CD4-positive, CD25-positive, alpha-beta regulatory T cell (primary cell): ENCODE results near the gene OR8K1. TPM values are rescaled to one million over a fixed set of nuclear protein-coding genes. Genes with fewer than 3 reads are reported as not detected.

ENCODE experiments used
- ATAC-seq, 2 donors: fragments of 150-1000 bp; cut with Tn5 transposase; one replicate each; pipeline ENCODE4 v1.10.0; 2021; ENCODE audit warnings: low read depth in 2 of 2, moderate number of reproducible peaks in 2 of 2, moderate library complexity in 1 of 2
- DNase-seq, 3 donors: peaks; one replicate each; pipeline versions ENCODE4 v3.0.0 to v3.0.0-alpha.2; 2012 to 2022; ENCODE audit warnings: mixed read lengths in 1 of 3
- H3K27ac ChIP-seq: one replicate; pipeline ENCODE4 v1.7.0; 2013; ENCODE audit warnings: mild to moderate bottlenecking, low read length; ENCODE audit not compliant: insufficient read depth, poor library complexity, severe bottlenecking
- H3K27me3 ChIP-seq: one replicate; pipeline ENCODE4 v1.7.0; 2013; ENCODE audit warnings: low read length; ENCODE audit not compliant: control insufficient read depth, insufficient read depth
- H3K36me3 ChIP-seq: one replicate; pipeline ENCODE4 v1.7.0; 2013; ENCODE audit warnings: mild to moderate bottlenecking, low read length, moderate library complexity; ENCODE audit not compliant: control insufficient read depth, insufficient read depth
- H3K4me1 ChIP-seq: 2 replicates; pipeline ENCODE4 v1.7.0; 2013; ENCODE audit warnings: mild to moderate bottlenecking, low read length; ENCODE audit not compliant: insufficient read depth, control insufficient read depth, poor library complexity, severe bottlenecking
- H3K4me3 ChIP-seq: one replicate; pipeline ENCODE4 v1.7.0; 2013; ENCODE audit warnings: low read depth, mild to moderate bottlenecking, low read length, moderate library complexity
- H3K9me3 ChIP-seq, 2 experiments: 1 replicate in 1 of 2; 2 replicates in 1 of 2; pipeline ENCODE4 v1.7.0; 2013; ENCODE audit warnings: low read length in 2 of 2, mild to moderate bottlenecking in 1 of 2, moderate library complexity in 1 of 2; ENCODE audit not compliant: control insufficient read depth in 2 of 2
- H3K27ac Mint-ChIP-seq, 3 donors: one replicate each; pipeline ENCODE4 v1.8.0; 2020 to 2022; ENCODE audit warnings: mild to moderate bottlenecking in 3 of 3, mixed read lengths in 3 of 3, moderate library complexity in 2 of 3
- H3K27me3 Mint-ChIP-seq: one replicate; pipeline ENCODE4 v1.8.0; 2022; ENCODE audit warnings: mild to moderate bottlenecking, mixed read lengths
- H3K36me3 Mint-ChIP-seq: one replicate; pipeline ENCODE4 v1.8.0; 2020; ENCODE audit warnings: mixed read lengths
- H3K4me1 Mint-ChIP-seq, 4 donors: one replicate each; pipeline ENCODE4 v1.8.0; 2020 to 2022; ENCODE audit warnings: mixed read lengths in 4 of 4, mild to moderate bottlenecking in 1 of 4
- H3K4me3 Mint-ChIP-seq, 4 donors: one replicate each; pipeline ENCODE4 v1.8.0; 2020 to 2022; ENCODE audit warnings: mild to moderate bottlenecking in 4 of 4, mixed read lengths in 4 of 4, moderate library complexity in 3 of 4
- H3K9me3 Mint-ChIP-seq, 7 donors: one replicate each; pipeline ENCODE4 v1.8.0; 2020 to 2022; ENCODE audit warnings: mixed read lengths in 7 of 7, mild to moderate bottlenecking in 3 of 7, moderate library complexity in 2 of 7
- polyA plus RNA-seq, 4 donors: library from polyadenylated mRNA; unstranded; fragments of 300-500 nt; fragmentation: Illumina TruSeq; gene quantifications; one replicate each; pipeline ENCODE4 v1.2.3, GENCODE V29; 2021
- total RNA-seq: library from RNA; stranded (reverse); gene quantifications from one replicate; pipeline ENCODE4 v1.2.3, GENCODE V29; 2022

Gene OR8K1
- total RNA-seq, result not detected
- not detected for polyA plus RNA-seq

- H3K4me1 Mint-ChIP-seq, result no peaks in the 10 kb centered on the region
Measured at GRCh38 chr11:56345739-56346138, at the start of gene OR8K1. Gene OR8K1 (plus strand): TSS chr11:56346039. CDS start chr11:56346039, 0 bp downstream.

GRCh38 chr11:56296898-56297297, 48.9 kb upstream of the OR8K1 start:
- H3K4me3 ChIP-seq, result no peak overlapping the region
- DNase-seq (no peak), ATAC-seq (no peak)
- H3K36me3 ChIP-seq, result no peaks in the 10 kb centered on the region
- H3K27me3 ChIP-seq, result no peaks in the 10 kb centered on the region
- Mint-ChIP-seq H3K27me3 (no peaks in the 10 kb centered on the region), H3K4me1 (no peaks in the 10 kb centered on the region), H3K36me3 (no peaks in the 10 kb centered on the region), H3K4me3 (no peak overlapping the region), H3K27ac (no peak overlapping the region), H3K9me3 (peaks cover 0 to 13% (median 3%) of the 10 kb centered on the region in 7 donors)
- H3K4me1 ChIP-seq, result no peaks in the 10 kb centered on the region
- peaks cover 0 to 2% of the 10 kb centered on the region in 2 experiments for H3K9me3 ChIP-seq
- no peak overlapping the region for H3K27ac ChIP-seq

More at GRCh38 chr11:56345739-56346138, at the start of gene OR8K1:
- Mint-ChIP-seq H3K27me3 (no peaks in the 10 kb centered on the region), H3K4me3 (no peak within 1 kb of the TSS), H3K36me3 (no peaks in the 10 kb centered on the region), H3K27ac (no peak within 1 kb of the TSS), H3K9me3 (peaks cover 0 to 19% (median 6%) of the 10 kb centered on the region in 7 donors)
- no peaks in the 10 kb centered on the region for H3K27me3 ChIP-seq
- no peak within 1 kb of the TSS for H3K4me3 ChIP-seq
- H3K4me1 ChIP-seq, result no peaks in the 10 kb centered on the region
- no peak for DNase-seq
- no peaks in the 10 kb centered on the region for H3K9me3 ChIP-seq
- H3K27ac ChIP-seq, result no peak within 1 kb of the TSS
- ATAC-seq, result no peak
- H3K36me3 ChIP-seq, result no peaks in the 10 kb centered on the region

- H3K27me3 Mint-ChIP-seq, result no peaks in the 10 kb centered on the region
- H3K27ac Mint-ChIP-seq, result no peak overlapping the region
- ATAC-seq (no peak), DNase-seq (no peak)
- peaks cover 4 to 5% of the 10 kb centered on the region in 2 experiments for H3K9me3 ChIP-seq
- no peaks in the 10 kb centered on the region for H3K4me1 Mint-ChIP-seq
- H3K4me3 Mint-ChIP-seq, result no peak overlapping the region
- H3K27me3 ChIP-seq, result no peaks in the 10 kb centered on the region
- no peaks in the 10 kb centered on the region for H3K4me1 ChIP-seq
- H3K36me3 ChIP-seq, result no peaks in the 10 kb centered on the region
- H3K27ac ChIP-seq, result no peak overlapping the region
- H3K4me3 ChIP-seq, result no peak overlapping the region
- peaks cover 6 to 39% (median 21%) of the 10 kb centered on the region in 7 donors for H3K9me3 Mint-ChIP-seq
- H3K36me3 Mint-ChIP-seq, result no peaks in the 10 kb centered on the region
Measured at GRCh38 chr11:56307836-56308235, 38.0 kb upstream of the OR8K1 start.

- ATAC-seq (no peak), DNase-seq (no peak)
- no peaks in the 10 kb centered on the region for H3K36me3 Mint-ChIP-seq
- H3K4me3 ChIP-seq, result no peak within 1 kb of the TSS
- H3K27me3 ChIP-seq, result no peaks in the 10 kb centered on the region
- H3K4me1 ChIP-seq, result no peaks in the 10 kb centered on the region
- no peak within 1 kb of the TSS for H3K27ac ChIP-seq
- no peaks in the 10 kb centered on the region for H3K27me3 Mint-ChIP-seq
- no peaks in the 10 kb centered on the region for H3K36me3 ChIP-seq
- H3K9me3 Mint-ChIP-seq, result peaks cover 1 to 17% (median 9%) of the 10 kb centered on the region in 7 donors
- H3K4me1 Mint-ChIP-seq, result no peaks in the 10 kb centered on the region
- no peak within 1 kb of the TSS for H3K27ac Mint-ChIP-seq
- no peak within 1 kb of the TSS for H3K4me3 Mint-ChIP-seq
- peaks cover 0 to 2% of the 10 kb centered on the region in 2 experiments for H3K9me3 ChIP-seq
Measured at GRCh38 chr11:56314844-56315243, 31.0 kb upstream of the OR8K1 start, which contains the start of gene OR8K3. Gene OR8K3 (plus strand): TSS chr11:56315144. CDS start chr11:56318307, 3,163 bp downstream.

- H3K27me3 Mint-ChIP-seq, result no peaks in the 10 kb centered on the region
- H3K27ac ChIP-seq, result no peak overlapping the region
- H3K36me3 ChIP-seq, result no peaks in the 10 kb centered on the region
- ATAC-seq (no peak), DNase-seq (no peak)
- no peaks in the 10 kb centered on the region for H3K4me1 ChIP-seq
- H3K4me3 Mint-ChIP-seq, result no peak overlapping the region
- H3K27me3 ChIP-seq, result no peaks in the 10 kb centered on the region
- H3K9me3 ChIP-seq, result no peaks in the 10 kb centered on the region
- no peaks in the 10 kb centered on the region for H3K4me1 Mint-ChIP-seq
- no peak overlapping the region for H3K4me3 ChIP-seq
- H3K36me3 Mint-ChIP-seq, result no peaks in the 10 kb centered on the region
- no peak overlapping the region for H3K27ac Mint-ChIP-seq
- peaks cover 0 to 10% (median 3%) of the 10 kb centered on the region in 7 donors for H3K9me3 Mint-ChIP-seq
Measured at GRCh38 chr11:56331861-56332491, 13.9 kb upstream of the OR8K1 start.

- H3K9me3 Mint-ChIP-seq, result peaks cover 0 to 14% (median 2%) of the 10 kb centered on the region in 7 donors
Measured at GRCh38 chr11:56333156-56333555, 12.7 kb upstream of the OR8K1 start.

GRCh38 chr11:56340289-56340688, 5.5 kb upstream of the OR8K1 start:
- Mint-ChIP-seq H3K4me3 (no peak overlapping the region), H3K4me1 (no peaks in the 10 kb centered on the region), H3K9me3 (peaks cover 0 to 31% (median 8%) of the 10 kb centered on the region in 7 donors), H3K27ac (no peak overlapping the region), H3K36me3 (no peaks in the 10 kb centered on the region), H3K27me3 (no peaks in the 10 kb centered on the region)
- peaks cover 0 to 2% of the 10 kb centered on the region in 2 experiments for H3K9me3 ChIP-seq
- no peak overlapping the region for H3K27ac ChIP-seq
- no peak overlapping the region for H3K4me3 ChIP-seq
- H3K4me1 ChIP-seq, result no peaks in the 10 kb centered on the region
- H3K27me3 ChIP-seq, result no peaks in the 10 kb centered on the region
- no peak for DNase-seq
- H3K36me3 ChIP-seq, result no peaks in the 10 kb centered on the region
- no peak for ATAC-seq

More at GRCh38 chr11:56333156-56333555, 12.7 kb upstream of the OR8K1 start:
- Mint-ChIP-seq H3K27me3 (no peaks in the 10 kb centered on the region), H3K4me3 (no peak overlapping the region), H3K36me3 (no peaks in the 10 kb centered on the region), H3K4me1 (no peaks in the 10 kb centered on the region), H3K27ac (no peak overlapping the region)
- ATAC-seq, result no peak
- DNase-seq, result no peak
- Histone ChIP-seq H3K27me3 (no peaks in the 10 kb centered on the region), H3K4me1 (no peaks in the 10 kb centered on the region), H3K36me3 (no peaks in the 10 kb centered on the region), H3K27ac (no peak overlapping the region), H3K9me3 (peaks cover 0 to 2% of the 10 kb centered on the region in 2 experiments), H3K4me3 (no peak overlapping the region)

- H3K27me3 ChIP-seq, result no peaks in the 10 kb centered on the region
- H3K9me3 ChIP-seq, result peaks cover 0 to 4% of the 10 kb centered on the region in 2 experiments
- ATAC-seq, result no peak
- DNase-seq, result no peak
- Mint-ChIP-seq H3K4me1 (no peaks in the 10 kb centered on the region), H3K36me3 (no peaks in the 10 kb centered on the region), H3K4me3 (no peak within 1 kb of the TSS), H3K27ac (no peak within 1 kb of the TSS), H3K9me3 (peaks cover 0 to 20% (median 3%) of the 10 kb centered on the region in 7 donors), H3K27me3 (no peaks in the 10 kb centered on the region)
- H3K4me1 ChIP-seq, result no peaks in the 10 kb centered on the region
- H3K36me3 ChIP-seq, result no peaks in the 10 kb centered on the region
- H3K4me3 ChIP-seq, result no peak within 1 kb of the TSS
- no peak within 1 kb of the TSS for H3K27ac ChIP-seq
Measured at GRCh38 chr11:56353991-56354390, 8.2 kb downstream of the OR8K1 start, which contains the start of gene OR8J1. Gene OR8J1 (plus strand): TSS chr11:56354291. CDS start chr11:56360247, 5,956 bp downstream.
